HG03520 (cell line): Measurements from ENCODE around the gene ERAL1.
"Not testable (repeated sequence)": the region's sequence is repeated elsewhere in the genome, so short reads cannot be mapped to it uniquely, and the experiment has no call there.

Source experiments
- ATAC-seq: cut with Tn5 transposase; IDR thresholded peaks from one replicate; pipeline ENCODE4 v1.9.1; 2021; ENCODE audit warnings: mild to moderate bottlenecking, moderate library complexity; ENCODE audit not compliant: unreplicated experiment

Gene ERAL1

GRCh38 chr17:28878158-28878910 lies 23.5 kb downstream of the ERAL1 start:
- ATAC-seq = no peak

- ATAC-seq = no peak
Measured at GRCh38 chr17:28878981-28879380, 24.2 kb downstream of the ERAL1 start.

- no peak for ATAC-seq
Measured at GRCh38 chr17:28879886-28880571, 25.2 kb downstream of the ERAL1 start.

GRCh38 chr17:28880572-28880945 lies 25.7 kb downstream of the ERAL1 start:
- no peak for ATAC-seq

- ATAC-seq = no peak
Measured at GRCh38 chr17:28881533-28882056, 26.8 kb downstream of the ERAL1 start.

GRCh38 chr17:28882154-28882895 lies 27.5 kb downstream of the ERAL1 start:
- ATAC-seq = no peak

- no peak for ATAC-seq
Measured at GRCh38 chr17:28883967-28884702, 29.3 kb downstream of the ERAL1 start.

GRCh38 chr17:28885363-28885762 lies 30.5 kb downstream of the ERAL1 start:
- no peak for ATAC-seq

GRCh38 chr17:28885951-28886350 lies 31.1 kb downstream of the ERAL1 start:
- ATAC-seq = no peak

GRCh38 chr17:28887871-28888471 lies 33.2 kb downstream of the ERAL1 start:
- no peak for ATAC-seq

GRCh38 chr17:28888832-28889231 lies 34.0 kb downstream of the ERAL1 start:
- ATAC-seq = no peak

GRCh38 chr17:28889996-28890395 lies 35.2 kb downstream of the ERAL1 start:
- no peak for ATAC-seq

GRCh38 chr17:28891201-28891600 lies 36.4 kb downstream of the ERAL1 start:
- no peak for ATAC-seq

- ATAC-seq = no peak
Measured at GRCh38 chr17:28892024-28892423, 37.2 kb downstream of the ERAL1 start.

GRCh38 chr17:28893248-28894183 lies 38.7 kb downstream of the ERAL1 start:
- not testable (repeated sequence) for ATAC-seq

GRCh38 chr17:28895794-28896447 lies 41.1 kb downstream of the ERAL1 start:
- ATAC-seq = no peak

GRCh38 chr17:28896491-28896883 lies 41.7 kb downstream of the ERAL1 start:
- no peak for ATAC-seq

- no peak for ATAC-seq
Measured at GRCh38 chr17:28896884-28897768, 42.3 kb downstream of the ERAL1 start, which contains the start of gene FLOT2. TSS of gene FLOT2 (minus strand) at chr17:28897733. CDS start at chr17:28897574, 159 bp downstream.
